HCT116 (cell line): ENCODE measurements around the gene TSPAN7. TPM values are rescaled to one million over a fixed set of nuclear protein-coding genes. Genes with fewer than 3 reads are reported as not detected.

Source experiments
- ATAC-seq: fragments of 200-7000 bp; cut with Tn5 transposase; 2 replicates; pipeline ENCODE4 v1.9.1; 2020; ENCODE audit warnings: mild to moderate bottlenecking, moderate library complexity
- BruUV-seq: library from RNA; stranded (reverse); fragments of 400-500 nt; replicated peaks from 2 replicates; lab custom pipeline; 2021; lab: Mats Ljungman, UMichigan
- CTCF ChIA-PET: fragments of 300-600 bp; sonication (Branson Sonifier 250); formaldehyde crosslinking; loops from one replicate; lab custom pipeline; 2021; ENCODE audit warnings: antibody characterized with exemption; lab: Charles Lee
- POLR2A ChIA-PET: fragments of 300-600, 350-600 bp; sonication (Branson Sonifier 250); formaldehyde crosslinking; loops from one replicate; lab custom pipeline; 2021; ENCODE audit warnings: antibody characterized with exemption; lab: Charles Lee
- RAD21 ChIA-PET, 2 experiments: fragments of 300-600 bp; sonication (Branson Sonifier 250); formaldehyde crosslinking; loops; one replicate each; lab custom pipeline; 2023; ENCODE audit warnings: low total read pairs in 2 of 2; ENCODE audit not compliant: uncharacterized antibody in 2 of 2, unreplicated experiment in 2 of 2, low non-redundant PET in 1 of 2; lab: Charles Lee
- DNase-seq: peaks from one replicate; pipeline ENCODE4 v3.0.0-alpha.2; 2010; ENCODE audit warnings: low read depth, low spot score
- H2AFZ ChIP-seq: fragments of 200-600 bp; shearing (Covaris generic), sonication (generic); 2 replicates; pipeline ENCODE4 v1.6.1; 2017; ENCODE audit warnings: low read depth, mixed run types, mixed read lengths, antibody characterized with exemption, low read length; ENCODE audit not compliant: poor library complexity, severe bottlenecking
- H3K27ac ChIP-seq: 2 replicates; pipeline ENCODE4 v1.5.1; 2012; ENCODE audit warnings: low read depth, low read length
- H3K27me3 ChIP-seq: fragments of 200-600 bp; sonication (generic); 2 replicates; pipeline ENCODE4 v1.6.1; 2016; ENCODE audit warnings: mixed run types, low read length, mixed read lengths; ENCODE audit not compliant: insufficient read depth
- H3K36me3 ChIP-seq, 2 experiments: fragments of 200-500 bp in 1 of 2; fragments of 200-600 bp in 1 of 2; sonication (Bioruptor generic) in 1 of 2; sonication (generic) in 1 of 2; 2 replicates each; pipeline versions ENCODE4 v1.5.1 to v1.6.1; 2014 to 2016; ENCODE audit warnings: low read length in 2 of 2, inconsistent platforms in 1 of 2, mixed read lengths in 1 of 2, mixed run types in 1 of 2; ENCODE audit not compliant: insufficient read depth in 2 of 2, control insufficient read depth in 1 of 2
- H3K4me1 ChIP-seq, 2 experiments: fragments of 200-600 bp in 1 of 2; sonication (generic) in 1 of 2; 2 replicates each; pipeline versions ENCODE4 v1.5.1 to v1.6.1; 2012 to 2017; ENCODE audit warnings: low read length in 2 of 2, inconsistent platforms in 1 of 2, mild to moderate bottlenecking in 1 of 2, mixed read lengths in 1 of 2, mixed run types in 1 of 2, moderate library complexity in 1 of 2; ENCODE audit not compliant: insufficient read depth in 2 of 2, control insufficient read depth in 1 of 2
- H3K4me2 ChIP-seq: fragments of 200-600 bp; sonication (generic); 2 replicates; pipeline ENCODE4 v1.6.1; 2017; ENCODE audit warnings: mixed run types, low read length, mixed read lengths
- H3K4me3 ChIP-seq, 2 experiments: fragments of 200-600 bp in 1 of 2; sonication (generic) in 1 of 2; replicated peaks in 1 of 2; 2 replicates each; pipeline ENCODE4 v1.5.1; 2011 to 2016; ENCODE audit warnings: low read length in 2 of 2, control low read depth in 1 of 2, low read depth in 1 of 2, mild to moderate bottlenecking in 1 of 2, mixed read lengths in 1 of 2, mixed run types in 1 of 2
- H3K79me2 ChIP-seq: fragments of 200-600 bp; sonication (generic); 2 replicates; pipeline ENCODE4 v1.6.1; 2017; ENCODE audit warnings: mild to moderate bottlenecking, mixed run types, low read length, moderate library complexity, mixed read lengths; ENCODE audit not compliant: insufficient read depth
- H3K9ac ChIP-seq: fragments of 200-600 bp; sonication (generic); 2 replicates; pipeline ENCODE4 v1.6.1; 2016; ENCODE audit warnings: low read length, mixed read lengths
- H3K9me2 ChIP-seq: fragments of 200-600 bp; sonication (generic), shearing (Covaris generic); 2 replicates; pipeline ENCODE4 v1.6.1; 2017; ENCODE audit warnings: mixed run types, mild to moderate bottlenecking, moderate library complexity; ENCODE audit not compliant: insufficient read depth
- H3K9me3 ChIP-seq, 2 experiments: fragments of 200-500 bp in 1 of 2; fragments of 200-600 bp in 1 of 2; sonication (Bioruptor generic) in 1 of 2; sonication (generic) in 1 of 2; 2 replicates each; pipeline ENCODE4 v1.6.1; 2014 to 2017; ENCODE audit warnings: low read length in 2 of 2, mixed read lengths in 2 of 2, inconsistent platforms in 1 of 2, low read depth in 1 of 2, mild to moderate bottlenecking in 1 of 2, mixed run types in 1 of 2, moderate library complexity in 1 of 2; ENCODE audit not compliant: control insufficient read depth in 1 of 2, insufficient read depth in 1 of 2
- H4K20me1 ChIP-seq: fragments of 200-600 bp; sonication (generic), shearing (Covaris generic); 2 replicates; pipeline ENCODE4 v1.6.1; 2017; ENCODE audit warnings: mixed run types, mild to moderate bottlenecking, moderate library complexity; ENCODE audit not compliant: insufficient read depth
- ATF3 ChIP-seq: IDR thresholded peaks from 2 replicates; pipeline ENCODE4 v1.6.1; 2012
- CEBPB ChIP-seq: IDR thresholded peaks from 2 replicates; pipeline ENCODE4 v1.6.1; 2012; ENCODE audit warnings: low read depth
- CTCF ChIP-seq, 3 experiments: fragments of 200-600 bp in 1 of 3; sonication (generic) in 1 of 3; IDR thresholded peaks in 2 of 3; conservative IDR thresholded peaks in 1 of 3; 2 replicates each; pipeline ENCODE4 v1.5.1; 2012 to 2017; ENCODE audit warnings: low read depth in 2 of 3, low read length in 2 of 3, antibody characterized with exemption in 1 of 3, borderline replicate concordance in 1 of 3, control low read depth in 1 of 3, mild to moderate bottlenecking in 1 of 3, mixed read lengths in 1 of 3, mixed run types in 1 of 3, moderate library complexity in 1 of 3; ENCODE audit not compliant: insufficient read depth in 1 of 3
- ELF1 ChIP-seq: IDR thresholded peaks from 2 replicates; pipeline ENCODE4 v1.6.1; 2012; ENCODE audit warnings: low read depth, borderline replicate concordance
- EZH2 ChIP-seq: fragments of 200-600 bp; sonication (generic); IDR thresholded peaks from 2 replicates; pipeline ENCODE4 v1.6.1; 2017; ENCODE audit warnings: antibody characterized with exemption, mixed run types
- EZH2phosphoT487 ChIP-seq: fragments of 200-600 bp; IDR thresholded peaks from 2 replicates; pipeline ENCODE4 v1.6.1; 2018; ENCODE audit warnings: antibody characterized with exemption, borderline replicate concordance
- FOSL1 ChIP-seq: IDR thresholded peaks from 2 replicates; pipeline ENCODE4 v1.6.1; 2012; ENCODE audit warnings: low read depth
- POLR2A ChIP-seq: IDR thresholded peaks from 2 replicates; pipeline ENCODE4 v1.7.0; 2011; ENCODE audit warnings: borderline replicate concordance; ENCODE audit not compliant: insufficient read depth, insufficient read length; ENCODE audit errors: extremely low read depth
- POLR2AphosphoS5 ChIP-seq: IDR thresholded peaks from 2 replicates; pipeline ENCODE4 v1.6.1; 2011; ENCODE audit warnings: mild to moderate bottlenecking, low read depth, low read length, moderate library complexity
- RAD21 ChIP-seq: IDR thresholded peaks from 2 replicates; pipeline ENCODE4 v1.6.1; 2012; ENCODE audit warnings: low read depth, mild to moderate bottlenecking
- REST ChIP-seq: IDR thresholded peaks from 2 replicates; pipeline ENCODE4 v1.6.1; 2012; ENCODE audit warnings: low read depth
- TCF7L2 ChIP-seq: IDR thresholded peaks from 2 replicates; pipeline ENCODE4 v1.7.0; 2011; ENCODE audit warnings: borderline replicate concordance, inconsistent platforms; ENCODE audit not compliant: insufficient read depth, insufficient read length; ENCODE audit errors: extremely low read depth
- YY1 ChIP-seq: IDR thresholded peaks from 2 replicates; pipeline ENCODE4 v1.6.1; 2011; ENCODE audit warnings: low read length, low read depth, moderate library complexity, mild to moderate bottlenecking; ENCODE audit not compliant: insufficient replicate concordance; ENCODE audit errors: extremely low read depth
- ZBTB33 ChIP-seq: IDR thresholded peaks from 2 replicates; pipeline ENCODE4 v1.6.1; 2011; ENCODE audit warnings: mild to moderate bottlenecking, low read length, moderate library complexity; ENCODE audit not compliant: insufficient replicate concordance; ENCODE audit errors: extremely low read depth
- ZFX ChIP-seq: fragments of 450-650 bp; IDR thresholded peaks from 2 replicates; pipeline ENCODE4 v1.6.1; 2017
- ZNF274 ChIP-seq: fragments of 200-500 bp; sonication (Bioruptor generic); IDR thresholded peaks from 2 replicates; pipeline ENCODE4 v1.6.1; 2014; ENCODE audit warnings: mild to moderate bottlenecking, low read depth, low read length, inconsistent platforms
- intact Hi-C: fragments of 100-400 bp; cut with micrococcal nuclease; formaldehyde crosslinking; loops from 2 replicates; pipeline ENCODE4 v1.10.0; 2022
- total RNA-seq: library from RNA; stranded (reverse); gene quantifications from one replicate; pipeline ENCODE4 v1.2.1, GENCODE V29; 2021; ENCODE audit not compliant: unreplicated experiment
- TF ChIP-seq, protein P1 (sequence below): IDR thresholded peaks from 2 replicates; pipeline ENCODE4 v1.6.1; 2012

Gene TSPAN7
- total RNA-seq, 1 experiment from 2014 or later = 2.9 TPM

- TF ChIP-seq ZNF274 = no peak
- TF ChIP-seq TCF7L2 = no peak
- TF ChIP-seq YY1 = no peak
- TF ChIP-seq RAD21 = peak; percentile 39
- no peak for TF ChIP-seq ZBTB33
- TF ChIP-seq ELF1 = no peak
These were observed 66.3 kb downstream of the TSPAN7 start (continued) for GRCh38 chrX:38627683-38628082.

GRCh38 chrX:38628587-38628986 is 67.2 kb downstream of the TSPAN7 start:
- Histone ChIP-seq H2AFZ (no peak overlapping the region), H3K9me3 (no peaks in the 10 kb centered on the region), H3K9ac (no peak overlapping the region), H3K27me3 (no peaks in the 10 kb centered on the region), H3K27ac (no peak overlapping the region), H3K4me2 (no peak overlapping the region), H3K36me3 (no peaks in the 10 kb centered on the region), H3K4me1 (no peaks in the 10 kb centered on the region), H4K20me1 (no peaks in the 10 kb centered on the region), H3K9me2 (no peaks in the 10 kb centered on the region), H3K4me3 (no peak overlapping the region), H3K79me2 (no peaks in the 10 kb centered on the region)
- ChIA-PET POLR2A (no interaction called here), RAD21 (no interaction called here), CTCF (interaction anchor here (1.4 kb wide), 1 partner anchor 9 kb away, joined by 3 read pairs; no protein-coding TSS in a partner anchor)
- no peak for ATAC-seq
- intact Hi-C loops = no loop called here
- DNase-seq = no peak
- no TSS peak for BruUV-seq
- TF ChIP-seq ZFX (no peak), EZH2 (no peak), YY1 (no peak), POLR2A (no peak), CTCF (IDR thresholded peaks at IDR 0.05 in 2 of 3, conservative IDR thresholded peaks at IDR 0.05 in 1 of 3; ENCODE audit: borderline replicate concordance in 1 of 3, insufficient read depth in 1 of 3, low read depth in 2 of 3, low read length in 2 of 3) (no peak), FOSL1 (no peak), RAD21 (no peak), ELF1 (no peak), REST (no peak), ATF3 (no peak), CEBPB (no peak), POLR2AphosphoS5 (no peak), EZH2phosphoT487 (no peak), ZNF274 (no peak)
- TF ChIP-seq, protein P1, sequence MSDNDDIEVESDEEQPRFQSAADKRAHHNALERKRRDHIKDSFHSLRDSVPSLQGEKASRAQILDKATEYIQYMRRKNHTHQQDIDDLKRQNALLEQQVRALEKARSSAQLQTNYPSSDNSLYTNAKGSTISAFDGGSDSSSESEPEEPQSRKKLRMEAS = no peak
